Measurements from ENCODE around the gene TLE4.
"Not testable (repeated sequence)": the region's sequence is repeated elsewhere in the genome, so short reads cannot be mapped to it uniquely, and the experiment has no call there.

The TLE4 gene

GRCh38 chr9:79535534-79535933 is 36.2 kb upstream of the TLE4 start:
- Histone ChIP-seq H4K20me1 (ENCODE audit: control insufficient read depth, insufficient read depth, low read depth, low read length) (no peaks in the 10 kb centered on the region), H3K9me3 (ENCODE audit: control insufficient read depth, insufficient read depth, low read length) (no peaks in the 10 kb centered on the region), H3K4me2 (ENCODE audit: low read length) (no peak overlapping the region), H3F3A (ENCODE audit: control insufficient read depth, insufficient read depth) (no peaks in the 10 kb centered on the region), H3K4me3 (ENCODE audit: low read length) (no peak overlapping the region), H3K27me3 (ENCODE audit: control insufficient read depth, low read length) (no peaks in the 10 kb centered on the region), H3K36me3 (ENCODE audit: control insufficient read depth, low read length) (no peaks in the 10 kb centered on the region), H3K79me2 (ENCODE audit: control insufficient read depth, low read length) (no peaks in the 10 kb centered on the region), H3K9me2 (replicated peaks; ENCODE audit: control insufficient read depth, low read length) (no peaks in the 10 kb centered on the region), H3K4me1 (ENCODE audit: control insufficient read depth, low read length) (no peaks in the 10 kb centered on the region), H3K27ac (ENCODE audit: low read depth, low read length) (no peak overlapping the region)
- TF ChIP-seq CTCF (IDR thresholded peaks at IDR 0.05; ENCODE audit: low read depth, low read length, poor library complexity, severe bottlenecking) (no peak), EZH2phosphoT487 (IDR thresholded peaks at IDR 0.05; ENCODE audit: borderline replicate concordance, low read length) (no peak)

GRCh38 chr9:79537838-79538237 is 33.9 kb upstream of the TLE4 start:
- no peaks in the 10 kb centered on the region for H3K79me2 ChIP-seq (ENCODE audit: control insufficient read depth, low read length)
- TF ChIP-seq CTCF (IDR thresholded peaks at IDR 0.05; ENCODE audit: low read depth, low read length, poor library complexity, severe bottlenecking) (no peak), EZH2phosphoT487 (IDR thresholded peaks at IDR 0.05; ENCODE audit: borderline replicate concordance, low read length) (no peak)
- H3K4me1 ChIP-seq (ENCODE audit: control insufficient read depth, low read length): no peaks in the 10 kb centered on the region
- no peaks in the 10 kb centered on the region for H3K9me2 ChIP-seq (replicated peaks; ENCODE audit: control insufficient read depth, low read length)
- H3K4me2 ChIP-seq (ENCODE audit: low read length): no peak overlapping the region
- no peak overlapping the region for H3K4me3 ChIP-seq (ENCODE audit: low read length)
- H3F3A ChIP-seq (ENCODE audit: control insufficient read depth, insufficient read depth): no peaks in the 10 kb centered on the region
- no peaks in the 10 kb centered on the region for H4K20me1 ChIP-seq (ENCODE audit: control insufficient read depth, insufficient read depth, low read depth, low read length)
- H3K36me3 ChIP-seq (ENCODE audit: control insufficient read depth, low read length): no peaks in the 10 kb centered on the region
- H3K27me3 ChIP-seq (ENCODE audit: control insufficient read depth, low read length): no peaks in the 10 kb centered on the region
- no peaks in the 10 kb centered on the region for H3K9me3 ChIP-seq (ENCODE audit: control insufficient read depth, insufficient read depth, low read length)
- no peak overlapping the region for H3K27ac ChIP-seq (ENCODE audit: low read depth, low read length)

GRCh38 chr9:79542735-79543620 is 28.8 kb upstream of the TLE4 start:
- Histone ChIP-seq H3K4me3 (ENCODE audit: low read length) (no peak overlapping the region), H3F3A (ENCODE audit: control insufficient read depth, insufficient read depth) (no peaks in the 10 kb centered on the region), H3K27me3 (ENCODE audit: control insufficient read depth, low read length) (no peaks in the 10 kb centered on the region), H3K27ac (ENCODE audit: low read depth, low read length) (no peak overlapping the region), H3K4me2 (ENCODE audit: low read length) (no peak overlapping the region), H3K9me3 (ENCODE audit: control insufficient read depth, insufficient read depth, low read length) (no peaks in the 10 kb centered on the region), H3K4me1 (ENCODE audit: control insufficient read depth, low read length) (no peaks in the 10 kb centered on the region), H3K36me3 (ENCODE audit: control insufficient read depth, low read length) (no peaks in the 10 kb centered on the region), H3K79me2 (ENCODE audit: control insufficient read depth, low read length) (no peaks in the 10 kb centered on the region), H4K20me1 (ENCODE audit: control insufficient read depth, insufficient read depth, low read depth, low read length) (no peaks in the 10 kb centered on the region), H3K9me2 (replicated peaks; ENCODE audit: control insufficient read depth, low read length) (no peaks in the 10 kb centered on the region)
- no peak for TF ChIP-seq EZH2phosphoT487 (IDR thresholded peaks at IDR 0.05; ENCODE audit: borderline replicate concordance, low read length)
- TF ChIP-seq CTCF (IDR thresholded peaks at IDR 0.05; ENCODE audit: low read depth, low read length, poor library complexity, severe bottlenecking): no peak

- H4K20me1 ChIP-seq (ENCODE audit: control insufficient read depth, insufficient read depth, low read depth, low read length); H3K4me3 ChIP-seq (ENCODE audit: low read length); H3K27ac ChIP-seq (ENCODE audit: low read depth, low read length); H3K79me2 ChIP-seq (ENCODE audit: control insufficient read depth, low read length); H3K4me2 ChIP-seq (ENCODE audit: low read length); H3K36me3 ChIP-seq (ENCODE audit: control insufficient read depth, low read length); H3K9me3 ChIP-seq (ENCODE audit: control insufficient read depth, insufficient read depth, low read length); H3K4me1 ChIP-seq (ENCODE audit: control insufficient read depth, low read length); H3K27me3 ChIP-seq (ENCODE audit: control insufficient read depth, low read length); H3K9me2 ChIP-seq (replicated peaks; ENCODE audit: control insufficient read depth, low read length); H3F3A ChIP-seq (ENCODE audit: control insufficient read depth, insufficient read depth): not testable (repeated sequence)
These were observed 27.4 kb upstream of the TLE4 start for GRCh38 chr9:79544375-79544774.

All from DOHH2 (cell line).